ENCODE data around the gene SPP2. TPM values are rescaled to one million over a fixed set of nuclear protein-coding genes. Genes with fewer than 3 reads are reported as not detected.

SPP2 gene
- total RNA-seq, 1 experiment from 2014 or later = not detected

GRCh38 chr2:234098681-234099080, 48.2 kb downstream of the SPP2 start:
- H4K91ac ChIP-seq (ENCODE audit: insufficient read length, low read depth, low read length) = no peak overlapping the region
- no peak overlapping the region for H2BK12ac ChIP-seq (ENCODE audit: insufficient read length, low read depth, low read length)
- no CpG with 5 or more reads among the region's 6 CpGs for WGBS (ENCODE audit: extremely low coverage, insufficient read length, low lambda C conversion rate)
- H2BK20ac ChIP-seq (ENCODE audit: low read depth, low read length, poor library complexity, severe bottlenecking) = no peak overlapping the region
- no peak for DNase-seq
- H2BK120ac ChIP-seq (ENCODE audit: low read depth, low read length, poor library complexity, severe bottlenecking) = no peak overlapping the region
- H2BK5ac ChIP-seq (ENCODE audit: insufficient read length, low read length) = no peak overlapping the region
- H3K36me3 Mint-ChIP-seq (ENCODE audit: insufficient read depth in 1 of 3, low read depth in 3 of 3) = no peaks in the 10 kb centered on the region
- no peaks in the 10 kb centered on the region for H3K9me3 ChIP-seq (ENCODE audit: control insufficient read depth, low read depth, low read length)
- no peaks in the 10 kb centered on the region for H3K79me1 ChIP-seq (ENCODE audit: insufficient read depth, low read depth, low read length, poor library complexity, severe bottlenecking)
- no peaks in the 10 kb centered on the region for H3K4me1 ChIP-seq (ENCODE audit: insufficient read depth, low read length)
- no peaks in the 10 kb centered on the region for H3K79me2 ChIP-seq (ENCODE audit: insufficient read depth, low read length)
- no peaks in the 10 kb centered on the region for H3K23me2 ChIP-seq (ENCODE audit: insufficient read length, low read depth, low read length, poor library complexity, severe bottlenecking)
- H3K27me3 Mint-ChIP-seq (ENCODE audit: low read depth) = no peaks in the 10 kb centered on the region
- no peak overlapping the region for H3K18ac ChIP-seq (ENCODE audit: insufficient read length, low read depth, low read length)
- H4K5ac ChIP-seq (ENCODE audit: insufficient read length, low read depth, low read length) = no peak overlapping the region
- no peak overlapping the region for H2BK15ac ChIP-seq (ENCODE audit: low read depth, low read length)
- no peaks in the 10 kb centered on the region for H4K20me1 ChIP-seq (ENCODE audit: control insufficient read depth, insufficient read depth, insufficient read length)
- no peak overlapping the region for H3T11ph ChIP-seq (ENCODE audit: low read length)
- no peak overlapping the region for H3K27ac ChIP-seq (ENCODE audit: insufficient read length, low read depth, low read length)
- no peak overlapping the region for H3K23ac ChIP-seq (ENCODE audit: insufficient read length, low read depth, low read length)
- H3K4me1 Mint-ChIP-seq = no peaks in the 10 kb centered on the region
- no peak overlapping the region for H4K8ac ChIP-seq (replicated peaks; ENCODE audit: insufficient read length, low read depth, low read length)
- H3K27ac Mint-ChIP-seq = no peak overlapping the region
- H2AK5ac ChIP-seq (ENCODE audit: insufficient read length, low read length) = no peak overlapping the region
- no peak for TF ChIP-seq CTCF (conservative IDR thresholded peaks at IDR 0.05)
- no peak overlapping the region for H3K4ac ChIP-seq (ENCODE audit: low read depth, low read length)
- H2AFZ ChIP-seq (ENCODE audit: low read length) = no peak overlapping the region
- H3K9ac ChIP-seq (ENCODE audit: extremely low read depth, insufficient read length, low read length) = no peak overlapping the region
- no peak overlapping the region for H3K14ac ChIP-seq (ENCODE audit: insufficient read depth, low read length)
- no peak overlapping the region for H3K56ac ChIP-seq (ENCODE audit: insufficient read length, low read depth, low read length)
- peaks cover 0 to 2% of the 10 kb centered on the region in 2 experiments; a peak in 1 of 5 replicates for H3K9me3 Mint-ChIP-seq
- H3K4me3 Mint-ChIP-seq = no peak overlapping the region
- H3K27me3 ChIP-seq (ENCODE audit: insufficient read depth, low read length) = no peaks in the 10 kb centered on the region
- no peak overlapping the region for H3K4me2 ChIP-seq (ENCODE audit: insufficient read depth, insufficient read length, low read length)

All from H9 (cell line).